GM12878 (cell line): ENCODE data around the gene RALGAPA2. TPM values are rescaled to one million over a fixed set of nuclear protein-coding genes. Genes with fewer than 3 reads are reported as not detected.

Experiments used
- ATAC-seq: fragments of 200-7000 bp; cut with Tn5 transposase; 3 replicates; pipeline ENCODE4 v1.9.1; 2020; ENCODE audit warnings: mild to moderate bottlenecking, moderate library complexity
- BruUV-seq: library from RNA; stranded (reverse); fragments of 400-500 nt; replicated peaks from 2 replicates; lab custom pipeline; 2021; lab: Mats Ljungman, UMichigan
- CTCF ChIA-PET: fragments of 300-600 bp; sonication (Branson Sonifier 250); formaldehyde crosslinking; extraction: SDS; loops from one replicate; lab custom pipeline; 2021; ENCODE audit warnings: inconsistent platforms; lab: Yijun Ruan, JAX
- POLR2A ChIA-PET: fragments of 350-600 bp; formaldehyde crosslinking; extraction: SDS; loops from one replicate; lab custom pipeline; 2021; ENCODE audit warnings: inconsistent platforms; lab: Charles Lee
- RAD21 ChIA-PET: fragments of 300-600 bp; sonication (Branson Sonifier 250); formaldehyde crosslinking; loops from one replicate; lab custom pipeline; 2023; ENCODE audit warnings: antibody characterized with exemption; ENCODE audit not compliant: unreplicated experiment; lab: Charles Lee
- SMC1A ChIA-PET: fragments of 300-600 bp; sonication (Branson Sonifier 250); formaldehyde crosslinking; loops from one replicate; lab custom pipeline; 2023; ENCODE audit not compliant: unreplicated experiment, uncharacterized antibody; lab: Charles Lee
- DNase-seq: peaks from one replicate; pipeline ENCODE4 v3.0.0-alpha.2; 2011; ENCODE audit warnings: low read depth, low spot score
- FAIRE-seq: peaks from 3 replicates; lab custom pipeline; 2011; peaks lifted over from hg19 to GRCh38; lab: Jason Lieb, UNC
- H2AFZ ChIP-seq: 2 replicates; pipeline ENCODE4 v1.6.0; 2011; ENCODE audit warnings: low read depth, low read length, control low read depth; ENCODE audit not compliant: control insufficient read depth
- H3K27ac ChIP-seq: 2 replicates; pipeline ENCODE4 v1.5.1; 2011; ENCODE audit warnings: control low read depth; ENCODE audit not compliant: control insufficient read depth, insufficient read depth
- H3K27me3 ChIP-seq, 2 experiments: replicated peaks in 1 of 2; 2 replicates each; pipeline versions ENCODE4 v1.6.0 to v1.6.1; 2011; ENCODE audit warnings: low read length in 1 of 2; ENCODE audit not compliant: control insufficient read depth in 2 of 2, insufficient read depth in 2 of 2
- H3K36me3 ChIP-seq, 2 experiments: 2 replicates each; pipeline ENCODE4 v1.5.1; 2011; ENCODE audit warnings: low read length in 1 of 2; ENCODE audit not compliant: control insufficient read depth in 2 of 2, insufficient read depth in 2 of 2
- H3K4me1 ChIP-seq: 2 replicates; pipeline ENCODE4 v1.6.1; 2011; ENCODE audit warnings: mild to moderate bottlenecking, low read length, moderate library complexity, mixed read lengths; ENCODE audit not compliant: control insufficient read depth, insufficient read depth
- H3K4me2 ChIP-seq: 2 replicates; pipeline ENCODE4 v1.6.0; 2011; ENCODE audit warnings: control low read depth; ENCODE audit not compliant: control insufficient read depth, insufficient read depth
- H3K4me3 ChIP-seq: fragments of 200-600 bp; sonication (generic); 2 replicates; pipeline ENCODE4 v1.5.1; 2016
- H3K79me2 ChIP-seq: 2 replicates; pipeline ENCODE4 v1.6.0; 2011; ENCODE audit warnings: low read length; ENCODE audit not compliant: control insufficient read depth, insufficient read depth
- H3K9ac ChIP-seq: 2 replicates; pipeline ENCODE4 v1.8.0; 2011; ENCODE audit warnings: low read length, control low read depth, mixed read lengths; ENCODE audit not compliant: control insufficient read depth, insufficient read depth
- H3K9me3 ChIP-seq: replicated peaks from 3 replicates; pipeline ENCODE4 v1.5.1; 2011; ENCODE audit warnings: mild to moderate bottlenecking, low read length; ENCODE audit not compliant: control insufficient read depth, insufficient read depth
- H4K20me1 ChIP-seq: 2 replicates; pipeline ENCODE4 v1.6.0; 2011; ENCODE audit not compliant: control insufficient read depth, insufficient read depth
- DPF2 ChIP-seq: fragments of 450-650 bp; IDR thresholded peaks from 2 replicates; pipeline ENCODE4 v1.6.1; 2017; ENCODE audit warnings: mild to moderate bottlenecking
- EED ChIP-seq: sonication (generic); IDR thresholded peaks from 2 replicates; pipeline ENCODE4 v1.6.1; 2016; ENCODE audit warnings: antibody characterized with exemption, low read depth
- ETV6 ChIP-seq, 2 experiments: fragments of 450-650 bp in 1 of 2; IDR thresholded peaks in 1 of 2; conservative IDR thresholded peaks in 1 of 2; 2 replicates each; pipeline ENCODE4 v1.6.1; 2014; ENCODE audit warnings: antibody characterized with exemption in 1 of 2, borderline replicate concordance in 1 of 2, low read depth in 1 of 2, mild to moderate bottlenecking in 1 of 2, moderate library complexity in 1 of 2
- NBN ChIP-seq: fragments of 450-650 bp; IDR thresholded peaks from 2 replicates; pipeline ENCODE4 v1.6.1; 2016
- NFIC ChIP-seq: IDR thresholded peaks from 2 replicates; pipeline ENCODE4 v1.6.1; 2012; ENCODE audit warnings: low read depth, mild to moderate bottlenecking, inconsistent platforms, low read length, moderate library complexity
- TCF3 ChIP-seq: IDR thresholded peaks from 2 replicates; pipeline ENCODE4 v1.6.1; 2012; ENCODE audit warnings: low read depth, mild to moderate bottlenecking, low read length, borderline replicate concordance; ENCODE audit not compliant: insufficient read depth
- WGBS: methylation state at CpG from one replicate; pipeline ENCODE4 v1.1.6; 2016; ENCODE audit warnings: low lambda C conversion rate; ENCODE audit not compliant: insufficient replicate concordance, insufficient coverage; ENCODE audit errors: missing lambda C conversion rate; 5-methylcytosine and 5-hydroxymethylcytosine counted together
- in situ Hi-C: fragments of 300-500 bp; cut with MboI; formaldehyde crosslinking; loops from 9 replicates; pipeline ENCODE4 v1.14.3; 2018; ENCODE audit warnings: mixed read lengths
- intact Hi-C: fragments of 100-400 bp; cut with micrococcal nuclease; formaldehyde crosslinking; loops from one replicate; pipeline ENCODE4 v1.14.2; 2022; ENCODE audit not compliant: unreplicated experiment
- polyA plus RNA-seq, 11 experiments: library from polyadenylated mRNA; depleted of rRNA in 4 of 11; unstranded in 6 of 11; stranded (reverse) in 5 of 11; fragments of >200 nt; fragmentation: Nextera tagmentation in 4 of 11; fragmentation: Illumina TruSeq in 1 of 11; extraction: Ambion mirVana in 4 of 11; extraction: Trizol in 1 of 11; gene quantifications; 1 replicate in 1 of 11; 2 replicates in 10 of 11; pipeline versions ENCODE4 v1.2.1 to v1.2.3, GENCODE V29; 2011 to 2016; ENCODE audit warnings: inconsistent platforms in 2 of 11, missing spikeins in 2 of 11, low read depth in 1 of 11
- total RNA-seq, 4 experiments: library from RNA; depleted of rRNA in 3 of 4; stranded (reverse); fragments of >200 nt in 3 of 4; fragmentation: Illumina TruSeq in 1 of 4; extraction: Trizol in 1 of 4; gene quantifications; 2 replicates each; pipeline versions ENCODE4 v1.2.1 to v1.2.3, GENCODE V29; 2013 to 2021
- TF ChIP-seq, protein P1 (sequence below): fragments of 450-650 bp; IDR thresholded peaks from 2 replicates; pipeline ENCODE4 v1.6.1; 2016; ENCODE audit warnings: mild to moderate bottlenecking, moderate library complexity, borderline replicate concordance

The RALGAPA2 gene
- total and polyA plus RNA-seq, 10 of the 15 experiments (the other 5 are each of a cell fraction or from before 2014, with no cell fraction given) = 2.9 to 29.4 (median 19.6) TPM

GRCh38 chr20:20446425-20447015, 265.9 kb downstream of the RALGAPA2 start:
- peak; percentile 69 for ATAC-seq
- Histone ChIP-seq H3K79me2 (no peaks in the 10 kb centered on the region), H4K20me1 (no peaks in the 10 kb centered on the region), H3K4me2 (no peak overlapping the region), H3K9me3 (no peaks in the 10 kb centered on the region), H3K9ac (no peak overlapping the region), H3K27me3 (no peaks in the 10 kb centered on the region), H2AFZ (no peak overlapping the region), H3K36me3 (no peaks in the 10 kb centered on the region), H3K27ac (peak overlapping the region; percentile 20; the same call in 1 of the 2 replicates), H3K4me3 (no peak overlapping the region), H3K4me1 (peaks cover 18% of the 10 kb centered on the region)
- intact Hi-C loops (loop anchor here (10.0 kb wide), 1 partner anchor 118 kb away; no protein-coding TSS in a partner anchor), in situ Hi-C loops (no loop called here)
- no TSS peak for BruUV-seq
- 97% methylated on average over 5 of the region's 5 CpGs for WGBS
- no peak for FAIRE-seq
- ChIA-PET SMC1A (interaction anchor here (0.6 to 13.7 kb wide), 5 partner anchors 8 to 151 kb away, joined by 3 to 163 read pairs (median 3); no protein-coding TSS in a partner anchor), CTCF (no interaction called here), POLR2A (no interaction called here), RAD21 (interaction anchor here (0.7 to 1.3 kb wide), 3 partner anchors 11 to 17 kb away, joined by 3 to 4 read pairs (median 3); no protein-coding TSS in a partner anchor)
- DNase-seq = no peak
- TF ChIP-seq, protein P1, sequence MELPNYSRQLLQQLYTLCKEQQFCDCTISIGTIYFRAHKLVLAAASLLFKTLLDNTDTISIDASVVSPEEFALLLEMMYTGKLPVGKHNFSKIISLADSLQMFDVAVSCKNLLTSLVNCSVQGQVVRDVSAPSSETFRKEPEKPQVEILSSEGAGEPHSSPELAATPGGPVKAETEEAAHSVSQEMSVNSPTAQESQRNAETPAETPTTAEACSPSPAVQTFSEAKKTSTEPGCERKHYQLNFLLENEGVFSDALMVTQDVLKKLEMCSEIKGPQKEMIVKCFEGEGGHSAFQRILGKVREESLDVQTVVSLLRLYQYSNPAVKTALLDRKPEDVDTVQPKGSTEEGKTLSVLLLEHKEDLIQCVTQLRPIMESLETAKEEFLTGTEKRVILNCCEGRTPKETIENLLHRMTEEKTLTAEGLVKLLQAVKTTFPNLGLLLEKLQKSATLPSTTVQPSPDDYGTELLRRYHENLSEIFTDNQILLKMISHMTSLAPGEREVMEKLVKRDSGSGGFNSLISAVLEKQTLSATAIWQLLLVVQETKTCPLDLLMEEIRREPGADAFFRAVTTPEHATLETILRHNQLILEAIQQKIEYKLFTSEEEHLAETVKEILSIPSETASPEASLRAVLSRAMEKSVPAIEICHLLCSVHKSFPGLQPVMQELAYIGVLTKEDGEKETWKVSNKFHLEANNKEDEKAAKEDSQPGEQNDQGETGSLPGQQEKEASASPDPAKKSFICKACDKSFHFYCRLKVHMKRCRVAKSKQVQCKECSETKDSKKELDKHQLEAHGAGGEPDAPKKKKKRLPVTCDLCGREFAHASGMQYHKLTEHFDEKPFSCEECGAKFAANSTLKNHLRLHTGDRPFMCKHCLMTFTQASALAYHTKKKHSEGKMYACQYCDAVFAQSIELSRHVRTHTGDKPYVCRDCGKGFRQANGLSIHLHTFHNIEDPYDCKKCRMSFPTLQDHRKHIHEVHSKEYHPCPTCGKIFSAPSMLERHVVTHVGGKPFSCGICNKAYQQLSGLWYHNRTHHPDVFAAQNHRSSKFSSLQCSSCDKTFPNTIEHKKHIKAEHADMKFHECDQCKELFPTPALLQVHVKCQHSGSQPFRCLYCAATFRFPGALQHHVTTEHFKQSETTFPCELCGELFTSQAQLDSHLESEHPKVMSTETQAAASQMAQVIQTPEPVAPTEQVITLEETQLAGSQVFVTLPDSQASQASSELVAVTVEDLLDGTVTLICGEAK = peak; percentile 66; the same call in 1 of the 2 replicates
- TF ChIP-seq EED (no peak), DPF2 (no peak), NBN (no peak), NFIC (no peak), TCF3 (no peak), ETV6 (conservative IDR thresholded peaks at IDR 0.05 in 1 of 2, IDR thresholded peaks at IDR 0.05 in 1 of 2; ENCODE audit: borderline replicate concordance in 1 of 2, low read depth in 1 of 2) (no peak)
